Measurements from ENCODE around the gene CLDN25.
"Not testable (repeated sequence)": the region's sequence is repeated elsewhere in the genome, so short reads cannot be mapped to it uniquely, and the experiment has no call there.

Gene CLDN25

GRCh38 chr11:113779496-113779895 lies at the start of gene CLDN25:
TSS of gene CLDN25 (plus strand) at chr11:113779796. CDS start at chr11:113779796, 0 bp downstream.
- no peak for DNase-seq

DNA sequence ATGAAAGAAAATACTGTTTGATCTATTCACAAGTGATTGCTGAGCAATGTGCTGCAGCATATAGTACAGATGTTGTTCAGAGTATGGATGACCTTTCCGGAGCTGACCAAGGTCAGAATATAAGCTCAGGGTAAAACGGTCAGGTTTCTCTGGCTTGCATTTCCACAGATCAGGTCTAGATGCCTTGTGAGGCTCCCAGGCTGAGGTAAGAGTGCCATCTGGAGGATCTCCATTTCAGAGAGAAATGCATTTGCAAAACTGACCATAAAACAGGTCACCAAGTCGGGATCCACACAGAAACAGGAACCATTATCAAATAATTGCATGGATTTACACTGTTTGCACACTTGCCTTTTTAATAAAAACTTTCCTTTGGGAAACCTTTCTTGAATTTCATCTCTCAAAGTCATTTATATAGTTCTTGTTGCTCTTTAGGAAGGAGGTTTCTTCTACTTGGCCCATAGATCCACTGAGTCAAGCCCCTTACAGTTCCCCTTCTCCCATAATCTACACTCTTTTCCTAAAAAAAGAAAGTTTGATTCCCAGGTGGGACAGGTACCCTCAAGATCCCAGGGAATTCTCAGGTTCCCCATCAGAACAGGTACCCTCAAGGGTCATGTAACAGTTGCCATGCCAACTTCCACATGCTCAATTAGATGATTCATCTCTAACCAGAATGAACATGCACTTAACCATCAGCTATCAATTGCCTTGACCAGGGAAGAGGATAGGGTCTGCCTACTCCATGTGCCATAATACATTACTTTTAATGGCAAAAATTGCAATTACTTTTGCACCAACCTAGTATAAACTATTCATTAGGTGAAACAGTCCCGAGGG lies 48.5 kb upstream of the CLDN25 start:
- peak; percentile 26 for DNase-seq

DNA sequence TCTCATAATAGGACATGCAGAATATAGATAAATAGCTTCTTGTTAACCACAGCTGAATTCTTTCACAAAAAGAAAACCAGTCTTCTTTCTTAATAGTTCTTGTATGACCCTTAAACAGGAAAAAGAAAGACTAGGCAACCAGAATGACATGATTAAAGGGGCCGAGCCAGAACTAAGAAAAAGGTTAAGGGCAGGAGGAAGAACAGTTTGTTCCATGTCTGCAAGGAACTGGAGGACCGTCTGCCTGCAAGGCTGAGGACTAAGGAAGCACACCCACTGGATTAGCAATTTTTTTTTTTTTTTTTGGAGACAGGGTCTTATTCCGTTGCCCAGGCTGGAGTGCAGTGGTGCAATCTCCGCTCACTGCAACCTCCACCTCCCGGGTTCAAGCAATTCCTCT lies 47.5 kb upstream of the CLDN25 start:
- no peak for DNase-seq

GRCh38 chr11:113736323-113736722 lies 43.3 kb upstream of the CLDN25 start:
- DNase-seq: no peak

GRCh38 chr11:113752932-113753331 lies 26.7 kb upstream of the CLDN25 start:
- DNase-seq: no peak

DNA sequence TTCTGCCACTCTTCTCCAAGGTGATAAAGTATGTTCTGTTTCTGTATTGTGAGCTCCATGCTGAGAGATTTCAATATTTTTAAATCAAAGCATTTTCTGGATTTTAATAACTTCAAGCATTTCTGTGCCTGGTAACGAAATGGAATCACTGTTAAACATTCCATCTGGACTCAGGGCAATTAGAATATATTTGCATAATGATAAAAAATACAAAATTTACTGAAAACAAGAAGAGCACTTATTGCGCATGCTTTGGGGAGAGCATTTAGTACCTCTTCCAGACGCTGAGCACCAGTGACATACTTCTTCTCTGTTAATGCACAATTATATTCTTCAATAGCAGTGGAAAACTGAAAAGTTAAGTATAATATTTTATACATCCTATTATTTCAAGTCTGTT lies 19.4 kb upstream of the CLDN25 start:
- DNase-seq: no peak

- not testable (repeated sequence) for DNase-seq
Measured at GRCh38 chr11:113763040-113763439, 16.6 kb upstream of the CLDN25 start.

GRCh38 chr11:113764527-113765219 lies 14.9 kb upstream of the CLDN25 start:
- no peak for DNase-seq

- DNase-seq: no peak
Measured at GRCh38 chr11:113771964-113772363, 7.6 kb upstream of the CLDN25 start.

- DNase-seq: no peak
Measured at GRCh38 chr11:113773092-113773415, 6.5 kb upstream of the CLDN25 start.

- DNase-seq: peak; percentile 94
Measured at GRCh38 chr11:113773416-113774173, 6.0 kb upstream of the CLDN25 start, which contains the start of gene ZW10. TSS of gene ZW10 (minus strand) at chr11:113773692. CDS start at chr11:113773666, 26 bp downstream.

DNA sequence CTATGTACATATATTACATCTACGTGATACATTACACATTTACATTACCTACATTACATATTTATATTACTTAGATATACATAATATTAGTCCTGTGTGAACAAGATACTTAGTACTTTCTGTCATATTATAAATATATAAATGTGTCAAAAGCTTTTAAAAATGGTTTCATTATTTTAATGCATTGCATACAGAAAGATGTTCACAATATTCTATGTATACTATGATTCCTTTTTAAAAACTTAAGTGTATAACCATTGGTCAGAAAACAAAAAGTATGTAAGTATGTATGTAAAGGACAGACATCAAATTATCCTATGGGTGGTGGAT lies 5.5 kb upstream of the CLDN25 start:
- no peak for DNase-seq

GRCh38 chr11:113778111-113778910 lies 1.3 kb upstream of the CLDN25 start:
- DNase-seq: no peak

DNA sequence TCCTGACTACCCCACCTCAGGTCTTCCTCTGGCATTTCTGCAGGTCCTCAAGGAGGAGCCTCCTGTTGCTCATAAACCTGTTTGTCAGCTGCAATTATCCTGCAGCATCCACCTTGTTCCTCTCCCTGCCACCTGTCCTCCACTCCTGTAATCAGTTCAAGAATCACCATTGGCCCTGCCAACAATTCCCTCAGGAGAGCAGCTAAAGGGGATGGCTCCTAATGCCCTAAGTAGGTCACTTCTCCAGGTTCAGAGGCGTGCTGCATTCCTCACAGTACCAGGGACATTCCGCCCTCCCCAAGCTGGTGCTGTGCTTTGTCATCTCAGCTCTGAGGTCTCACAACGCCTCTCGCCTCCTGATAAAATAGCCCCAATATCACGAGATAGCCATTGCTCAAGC lies 2.1 kb downstream of the CLDN25 start:
- DNase-seq: peak; percentile 12

DNA sequence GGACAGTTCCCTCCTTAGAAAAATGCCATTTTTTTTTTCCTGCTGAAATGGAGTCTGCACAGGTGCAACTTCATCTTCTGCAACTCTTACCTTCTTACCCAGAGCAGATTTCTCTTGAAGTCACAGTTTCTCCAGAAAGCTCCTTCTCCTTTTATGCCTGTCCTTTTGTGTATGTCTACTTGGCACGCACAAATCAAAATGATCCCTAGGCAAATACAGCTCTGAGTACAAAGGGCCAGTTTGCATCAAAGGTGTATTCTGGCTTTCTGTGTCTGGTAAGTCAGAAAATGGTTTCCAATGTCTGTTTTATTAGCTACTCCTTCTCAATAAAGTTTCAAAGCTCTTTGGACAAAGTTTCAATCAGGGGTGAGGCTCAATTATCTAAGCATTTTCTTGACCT lies 2.5 kb downstream of the CLDN25 start:
- DNase-seq: no peak

DNA sequence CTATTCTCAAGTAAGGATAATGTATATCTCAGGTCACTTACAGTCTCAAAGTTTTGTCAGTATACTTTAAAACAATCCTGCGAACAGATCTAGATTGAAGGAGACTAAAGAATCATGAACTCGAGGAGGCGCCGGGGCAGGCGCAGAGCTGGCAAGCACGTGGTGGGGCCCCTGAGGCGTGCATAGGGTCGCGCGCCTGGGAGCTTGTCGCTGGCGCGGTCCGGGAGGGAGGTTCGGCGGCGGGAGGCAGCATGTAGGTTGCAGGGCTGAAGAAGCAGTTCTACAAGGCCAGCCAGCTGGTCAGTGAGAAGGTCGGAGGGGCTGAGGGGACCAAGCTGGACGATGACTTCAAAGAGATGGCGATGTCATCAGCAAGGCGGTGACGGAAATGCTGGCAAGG lies 9.4 kb downstream of the CLDN25 start:
- DNase-seq: not testable (repeated sequence)

- no peak for DNase-seq
Measured at GRCh38 chr11:113789675-113790320, 10.2 kb downstream of the CLDN25 start.

DNA sequence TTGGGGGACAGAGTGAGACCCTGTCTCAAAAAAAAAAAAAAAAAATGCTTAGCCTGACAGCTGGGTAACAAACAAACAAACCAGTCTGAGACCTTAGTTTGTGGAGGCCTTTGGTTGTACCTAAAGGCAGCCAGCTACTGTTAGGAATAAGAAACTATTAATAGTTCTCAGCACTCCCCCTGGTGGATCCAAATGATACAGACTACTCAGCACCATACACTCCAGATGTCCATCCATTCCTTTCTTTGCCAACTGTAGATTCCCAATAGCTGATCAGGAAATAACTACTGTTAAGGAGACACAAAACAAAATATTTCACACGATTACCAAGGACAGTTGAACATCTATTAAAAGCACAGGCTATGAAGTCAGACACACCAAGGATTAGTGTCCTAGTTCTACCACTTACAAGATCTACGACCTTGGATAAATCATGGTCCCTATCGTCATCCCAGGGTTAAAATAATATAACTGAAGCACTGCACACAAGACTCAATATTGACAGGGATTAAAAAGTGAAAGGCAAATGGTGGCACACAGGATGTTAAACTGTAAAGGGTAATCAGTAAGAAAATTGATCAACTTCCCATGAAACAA lies 17.2 kb downstream of the CLDN25 start:
- no peak for DNase-seq

GRCh38 chr11:113802621-113803020 lies 23.0 kb downstream of the CLDN25 start:
- DNase-seq: no peak

DNA sequence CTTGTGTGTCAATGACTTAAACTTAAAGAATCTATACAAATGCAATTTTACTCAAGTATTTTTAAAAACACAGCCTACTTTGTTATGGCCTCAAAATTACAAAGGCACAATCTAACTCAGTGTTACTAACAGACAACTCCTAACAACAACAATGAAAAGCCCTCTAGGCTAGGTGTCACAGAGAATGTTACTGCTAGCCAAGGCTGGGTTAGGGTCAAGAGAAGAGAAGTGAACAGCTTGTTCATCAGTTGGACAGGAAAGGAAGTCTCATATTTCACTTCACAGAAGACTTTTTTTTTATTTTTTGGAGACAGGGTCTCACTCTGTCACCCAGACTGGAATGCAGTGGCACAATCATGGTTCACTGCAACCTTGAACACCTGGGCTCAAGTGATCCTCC lies 26.0 kb downstream of the CLDN25 start:
- DNase-seq: no peak

DNA sequence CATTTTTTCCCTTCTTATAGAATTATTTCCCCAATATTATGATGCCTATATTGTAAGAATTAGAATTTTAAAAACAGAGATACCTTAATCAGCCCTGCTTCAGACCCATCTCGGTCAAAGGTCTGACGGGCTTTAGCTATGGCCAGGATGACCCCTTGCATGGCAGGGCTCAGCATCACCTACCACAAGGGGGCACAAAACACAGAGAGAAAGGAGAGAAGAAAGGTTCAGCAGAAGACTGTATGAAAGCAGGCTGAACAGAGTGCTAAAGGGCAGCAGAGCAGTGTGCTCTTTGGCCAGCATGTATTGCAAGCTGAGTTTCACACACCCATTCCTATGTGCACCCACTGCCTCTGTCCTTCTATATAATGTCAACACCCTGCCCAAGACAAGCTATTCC lies 26.8 kb downstream of the CLDN25 start:
- DNase-seq: no peak

DNA sequence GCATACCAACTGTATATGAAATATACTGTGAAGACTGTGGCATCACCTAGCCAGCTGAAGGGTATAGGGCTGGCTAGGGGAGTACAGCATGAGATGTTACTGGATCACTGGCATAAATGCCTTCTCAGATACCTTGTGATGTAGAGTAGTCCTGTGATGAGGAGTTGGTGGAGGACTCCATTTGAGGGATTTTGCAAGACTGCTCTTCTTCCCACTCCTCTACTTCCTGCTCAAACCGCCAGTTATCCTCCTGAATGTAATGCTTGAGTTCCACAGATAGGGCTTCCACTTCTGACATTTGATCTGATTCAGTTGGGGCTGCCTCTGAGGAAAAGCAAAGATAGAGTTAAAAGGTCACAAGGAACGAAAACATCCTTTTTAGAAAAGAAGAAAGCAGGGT lies 29.3 kb downstream of the CLDN25 start:
- DNase-seq: no peak

All from DMS79 (cell line).